GM21786 (cell line): ENCODE measurements around the gene ENG.
"Not testable (repeated sequence)": the region's sequence is repeated elsewhere in the genome, so short reads cannot be mapped to it uniquely, and the experiment has no call there.

ENCODE experiments used
- ATAC-seq: cut with Tn5 transposase; IDR thresholded peaks from one replicate; pipeline ENCODE4 v1.9.1; 2021; ENCODE audit not compliant: unreplicated experiment

ENG gene

GRCh38 chr9:127878652-127879390 is 24.4 kb upstream of the ENG start:
- no peak for ATAC-seq

- ATAC-seq, result no peak
These were observed 23.7 kb upstream of the ENG start for GRCh38 chr9:127878001-127878651.

DNA sequence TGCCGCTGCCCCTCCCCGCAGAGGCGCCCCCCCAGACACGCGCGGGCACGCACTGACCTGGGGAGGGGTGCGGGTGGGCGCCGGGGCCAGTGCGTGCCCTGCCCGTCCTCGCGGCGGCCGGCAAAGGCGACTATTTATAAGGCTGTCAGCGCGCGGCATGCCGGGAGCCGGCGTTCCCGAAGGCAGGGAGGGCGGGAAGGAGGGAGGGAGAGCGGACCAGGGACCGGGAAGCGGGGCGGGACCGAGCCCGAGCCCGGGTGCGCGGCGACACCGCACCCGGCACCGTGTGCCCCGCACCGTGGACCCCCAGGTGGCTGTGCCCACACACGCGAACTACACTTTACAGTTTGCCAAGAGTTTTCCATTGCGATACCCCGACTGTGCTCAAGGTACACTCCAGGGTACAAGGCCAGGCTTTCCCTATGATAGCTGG is 23.1 kb upstream of the ENG start, which contains the start of gene AK1:
TSS of gene AK1 (minus strand) at position 110 of the 433 bp plus-strand sequence. CDS start 3,058 bp downstream, outside the sequence.
- ATAC-seq, result no peak

- ATAC-seq, result no peak
These were observed 22.5 kb upstream of the ENG start for GRCh38 chr9:127876764-127877562.

DNA sequence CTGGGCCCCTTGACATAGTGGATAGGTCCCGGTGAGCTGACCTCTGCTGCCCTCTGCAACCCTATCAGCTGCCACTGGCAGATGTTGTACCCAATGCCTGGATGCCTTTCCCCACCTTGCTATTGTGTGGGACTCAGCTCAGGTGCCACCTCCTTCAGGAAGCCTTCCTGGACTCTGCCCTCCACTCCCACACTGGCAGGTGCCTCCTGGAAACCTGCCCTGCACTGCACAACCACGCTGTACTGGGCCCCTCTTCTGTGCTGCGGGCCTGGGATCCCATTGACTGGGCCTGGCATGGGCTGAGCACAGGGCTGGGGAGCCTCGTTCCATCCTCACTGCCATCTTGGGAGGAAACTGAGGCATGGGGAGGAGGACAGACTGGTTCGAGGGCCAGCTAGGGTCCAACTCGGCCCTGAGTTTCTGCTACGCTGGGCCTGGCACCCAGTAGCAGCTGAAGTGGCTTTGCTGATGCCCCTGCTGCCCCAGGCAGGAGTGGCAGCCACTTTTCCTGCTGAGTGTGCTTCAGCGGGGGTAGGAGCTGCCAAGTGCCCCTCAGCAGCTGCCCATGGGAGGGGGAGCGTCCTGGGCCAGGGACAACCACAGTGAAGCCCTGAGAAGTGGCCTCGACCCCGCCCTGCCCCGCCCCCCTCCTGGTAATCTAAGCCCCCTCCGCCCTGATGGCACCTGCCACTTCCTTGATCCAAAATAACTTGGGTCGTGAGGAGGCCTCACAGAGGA is 21.7 kb upstream of the ENG start:
- ATAC-seq, result no peak

GRCh38 chr9:127875306-127875966 is 21.0 kb upstream of the ENG start:
- ATAC-seq, result no peak

DNA sequence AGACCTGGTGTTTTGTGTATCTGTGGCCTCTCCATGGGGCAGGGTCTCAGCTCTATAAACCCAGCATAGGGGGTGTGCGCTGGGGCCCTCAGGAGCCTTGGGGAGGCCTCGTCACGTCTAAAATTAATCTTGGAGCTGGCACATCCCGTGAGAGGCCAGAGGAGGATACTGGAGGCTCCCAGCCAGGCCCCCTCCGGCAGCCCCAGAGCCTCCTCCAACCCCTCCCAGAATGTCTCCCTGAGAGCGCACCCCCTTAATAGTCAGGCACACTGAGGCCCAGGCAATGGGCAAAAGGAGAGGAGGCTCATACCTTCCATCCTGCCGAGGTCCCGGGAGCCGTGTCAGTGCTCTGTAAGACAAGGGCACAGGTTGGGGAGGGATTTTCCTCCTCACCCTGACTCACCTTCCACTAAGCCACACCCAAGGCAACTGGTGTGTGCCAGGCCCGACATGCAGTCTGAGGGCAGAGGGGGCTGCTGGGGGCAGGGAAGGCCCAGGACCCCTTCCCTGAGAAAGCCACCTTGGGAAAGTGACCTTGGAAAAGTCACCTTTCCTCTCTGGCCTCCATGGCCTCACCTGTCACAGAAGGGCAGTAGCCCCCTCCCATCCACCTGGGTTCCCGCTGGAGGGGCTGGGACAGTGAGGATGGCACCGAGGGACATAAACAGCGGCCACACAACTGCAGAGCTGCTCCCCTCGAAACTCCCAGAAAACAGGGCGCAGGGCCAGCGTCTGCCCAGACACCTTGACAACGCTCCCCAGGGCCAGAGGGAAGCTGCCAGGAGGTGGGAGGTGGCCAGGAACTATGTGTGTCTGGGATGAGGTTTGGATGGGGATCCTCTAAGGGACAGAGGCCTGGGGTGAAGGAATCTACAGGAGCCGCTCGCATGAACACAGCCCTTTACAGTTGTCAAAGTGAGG is 20.1 kb upstream of the ENG start:
- no peak for ATAC-seq

DNA sequence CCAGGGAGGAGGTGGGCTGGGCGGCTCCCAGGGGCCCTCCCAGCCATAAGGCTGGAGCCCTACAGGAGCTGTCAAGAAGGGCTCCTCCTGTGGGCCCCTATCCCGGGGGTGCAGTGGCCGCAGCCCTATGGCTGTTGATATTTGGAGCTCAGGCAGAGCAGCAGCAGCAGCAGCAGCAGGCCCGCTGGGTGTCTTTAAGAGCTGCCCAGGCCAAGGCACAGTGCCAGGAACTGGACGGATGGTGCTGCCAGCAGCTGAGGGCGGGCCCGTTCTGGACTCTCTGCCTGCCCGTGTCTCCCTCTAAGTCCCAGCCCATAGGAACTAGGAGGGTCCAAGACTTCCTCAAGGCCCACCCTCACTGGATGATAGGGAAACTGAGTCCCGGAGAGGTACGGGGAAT is 19.4 kb upstream of the ENG start:
- no peak for ATAC-seq

- no peak for ATAC-seq
These were observed 18.8 kb upstream of the ENG start for GRCh38 chr9:127873223-127873691.

- ATAC-seq, result no peak
These were observed 18.1 kb upstream of the ENG start for GRCh38 chr9:127872369-127873222.

- no peak for ATAC-seq
These were observed 17.1 kb upstream of the ENG start for GRCh38 chr9:127871531-127871930.

GRCh38 chr9:127870887-127871286 is 16.4 kb upstream of the ENG start:
- no peak for ATAC-seq

- not testable (repeated sequence) for ATAC-seq
These were observed 15.7 kb upstream of the ENG start for GRCh38 chr9:127870153-127870491.

GRCh38 chr9:127869310-127870152 is 15.1 kb upstream of the ENG start:
- no peak for ATAC-seq

DNA sequence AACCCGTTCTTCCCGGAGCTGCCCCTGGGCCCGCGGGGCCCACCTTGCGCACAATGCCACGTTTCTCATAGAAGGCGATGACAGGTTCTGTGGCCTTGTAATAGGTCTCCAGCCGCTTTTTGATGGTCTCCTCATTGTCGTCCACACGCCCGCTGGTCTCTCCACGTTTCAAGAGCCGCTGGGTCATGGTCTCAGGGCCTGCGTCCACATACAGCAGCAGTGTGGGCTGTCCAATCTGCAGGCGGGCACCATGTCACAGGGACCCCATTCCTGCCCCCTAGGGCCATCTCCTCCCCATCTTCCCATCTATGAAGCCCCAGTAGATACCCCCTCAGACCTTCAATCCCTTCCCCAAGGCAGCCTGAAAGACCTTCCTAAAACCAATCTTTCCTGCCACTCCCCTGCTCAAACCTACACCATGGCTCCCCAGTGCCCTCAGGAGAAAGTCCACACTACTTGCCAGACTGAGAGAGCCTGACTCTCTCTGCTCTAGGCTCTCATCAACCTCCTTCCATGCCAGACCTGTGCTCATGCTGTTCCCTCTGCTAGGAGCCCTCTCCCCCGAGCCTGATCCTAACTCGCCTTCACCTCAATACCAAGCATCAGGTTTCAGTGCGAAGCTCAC is 13.9 kb upstream of the ENG start:
- no peak for ATAC-seq

DNA sequence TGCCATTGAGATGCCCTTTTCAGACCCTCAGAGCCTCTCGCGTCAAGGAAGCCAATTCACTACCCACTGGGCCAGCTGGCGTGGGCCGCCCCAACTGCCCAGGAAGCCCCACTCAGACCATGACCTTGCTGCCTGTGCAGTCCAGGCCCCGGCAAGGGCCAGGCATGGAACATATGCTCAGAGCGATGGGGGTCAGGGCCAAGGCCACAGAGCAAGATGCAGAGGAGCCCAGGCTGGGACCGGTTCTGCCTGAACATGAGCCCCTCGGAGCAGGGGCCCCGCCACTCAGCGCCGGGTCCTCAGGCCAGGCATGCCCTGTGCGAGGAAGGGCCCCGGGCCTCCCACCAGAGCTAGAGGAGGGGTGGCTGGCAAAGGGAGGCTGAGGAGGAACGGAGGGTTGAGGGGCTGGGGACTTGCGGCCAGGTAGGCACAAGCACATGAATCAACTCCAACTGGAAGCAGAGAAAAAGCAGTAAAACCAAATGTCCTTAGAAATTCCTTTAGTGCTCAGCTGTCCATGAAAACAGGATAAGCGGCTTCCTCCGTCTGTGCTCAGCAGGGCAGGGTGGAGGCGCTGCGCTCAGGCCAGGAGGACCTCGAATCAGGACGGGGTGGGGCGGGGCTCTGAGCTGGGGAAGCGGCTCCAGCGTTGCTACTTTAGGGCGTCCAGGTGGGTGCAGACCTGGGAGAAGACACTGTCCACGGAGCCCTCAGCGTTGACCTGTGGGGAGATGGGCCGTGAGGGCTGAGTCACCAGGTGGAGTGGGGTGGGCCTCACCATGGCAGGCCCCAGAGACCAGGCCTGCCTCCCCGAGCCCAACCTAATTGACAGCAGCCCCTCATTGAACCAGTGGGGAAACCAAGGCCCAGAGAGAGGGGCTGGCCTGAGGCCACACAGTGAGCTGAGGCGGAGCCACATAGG is 13.2 kb upstream of the ENG start:
- ATAC-seq, result no peak
